Endothelial cell of umbilical vein (primary cell): ENCODE results near the gene DYRK1A. TPM values are rescaled to one million over a fixed set of nuclear protein-coding genes. Genes with fewer than 3 reads are reported as not detected.

Source experiments
- BruUV-seq: library from RNA; stranded (reverse); fragments of 400-500 nt; replicated peaks from 2 replicates; lab custom pipeline; 2021; lab: Mats Ljungman, UMichigan
- CTCF ChIA-PET: fragments of 300-600, 350-600 bp; sonication (Branson Sonifier 250); formaldehyde crosslinking; loops from one replicate; lab custom pipeline; 2021; ENCODE audit warnings: antibody characterized with exemption, inconsistent platforms; lab: Charles Lee
- POLR2A ChIA-PET: fragments of 300-600, 350-600 bp; sonication (Branson Sonifier 250); formaldehyde crosslinking; loops from one replicate; lab custom pipeline; 2021; ENCODE audit warnings: antibody characterized with exemption, inconsistent platforms; lab: Charles Lee
- DNase-seq: peaks from one replicate; pipeline ENCODE4 v3.0.0-alpha.2; 2011; ENCODE audit warnings: low read depth, low spot score
- FAIRE-seq: peaks from 2 replicates; lab custom pipeline; 2011; peaks lifted over from hg19 to GRCh38; lab: Jason Lieb, UNC
- H2AFZ ChIP-seq: 2 replicates; pipeline ENCODE4 v1.6.0; 2012; ENCODE audit warnings: low read depth, low read length, control low read depth, inconsistent platforms
- H3K27ac ChIP-seq: 2 replicates; pipeline ENCODE4 v1.5.1; 2011; ENCODE audit warnings: low read depth, mild to moderate bottlenecking, control low read depth, low read length, moderate library complexity; ENCODE audit not compliant: insufficient read depth
- H3K27me3 ChIP-seq, 2 experiments: 2 replicates each; pipeline versions ENCODE4 v1.6.0 to v1.6.1; 2011; ENCODE audit warnings: low read length in 2 of 2, mixed read lengths in 1 of 2; ENCODE audit not compliant: control insufficient read depth in 2 of 2, insufficient read depth in 2 of 2
- H3K36me3 ChIP-seq, 2 experiments: 2 replicates in 1 of 2; 3 replicates in 1 of 2; pipeline ENCODE4 v1.5.1; 2011; ENCODE audit warnings: low read length in 2 of 2, mild to moderate bottlenecking in 1 of 2, moderate library complexity in 1 of 2; ENCODE audit not compliant: control insufficient read depth in 2 of 2, insufficient read depth in 2 of 2; ENCODE audit errors: extremely low read depth in 1 of 2
- H3K4me1 ChIP-seq: 3 replicates; pipeline ENCODE4 v1.5.1; 2011; ENCODE audit warnings: mild to moderate bottlenecking, low read length; ENCODE audit not compliant: control insufficient read depth, insufficient read depth; ENCODE audit errors: extremely low read depth
- H3K4me2 ChIP-seq: 2 replicates; pipeline ENCODE4 v1.6.1; 2011; ENCODE audit warnings: low read length, control low read depth, mixed read lengths; ENCODE audit not compliant: insufficient read depth
- H3K4me3 ChIP-seq, 3 experiments: fragments of 200-600 bp in 1 of 3; sonication (generic), shearing (Covaris generic) in 1 of 3; replicated peaks in 1 of 3; 2 replicates each; pipeline ENCODE4 v1.5.1; 2011 to 2016; ENCODE audit warnings: control low read depth in 3 of 3, low read length in 3 of 3, mild to moderate bottlenecking in 2 of 3, inconsistent platforms in 1 of 3, low read depth in 1 of 3, moderate library complexity in 1 of 3; ENCODE audit not compliant: insufficient read depth in 1 of 3
- H3K79me2 ChIP-seq: 2 replicates; pipeline ENCODE4 v1.6.0; 2012; ENCODE audit warnings: low read length, inconsistent platforms; ENCODE audit not compliant: control insufficient read depth, insufficient read depth
- H3K9ac ChIP-seq: replicated peaks from 2 replicates; pipeline ENCODE3; 2011; ENCODE audit warnings: low read length, control low read depth; ENCODE audit not compliant: insufficient read depth; ENCODE audit errors: extremely low read depth
- H3K9me1 ChIP-seq: replicated peaks from 3 replicates; pipeline ENCODE4 v1.6.0; 2011; ENCODE audit warnings: mild to moderate bottlenecking, low read length; ENCODE audit not compliant: control insufficient read depth, insufficient read depth; ENCODE audit errors: extremely low read depth
- H3K9me3 ChIP-seq: replicated peaks from 2 replicates; pipeline ENCODE4 v1.5.1; 2012; ENCODE audit warnings: low read length, inconsistent platforms; ENCODE audit not compliant: control insufficient read depth, insufficient read depth
- H4K20me1 ChIP-seq: replicated peaks from 2 replicates; pipeline ENCODE3; 2011; ENCODE audit warnings: mild to moderate bottlenecking, low read length; ENCODE audit not compliant: control insufficient read depth, insufficient read depth; ENCODE audit errors: extremely low read depth
- EZH2 ChIP-seq: IDR thresholded peaks from 2 replicates; pipeline ENCODE4 v1.6.1; 2012; ENCODE audit warnings: borderline replicate concordance, low read depth, mild to moderate bottlenecking, moderate library complexity, low read length, inconsistent platforms; ENCODE audit not compliant: severe bottlenecking
- FOS ChIP-seq: IDR thresholded peaks from 2 replicates; pipeline ENCODE4 v1.6.1; 2011; ENCODE audit warnings: mild to moderate bottlenecking, low read length, moderate library complexity, borderline replicate concordance; ENCODE audit not compliant: insufficient read depth
- GATA2 ChIP-seq: IDR thresholded peaks from 2 replicates; pipeline ENCODE4 v1.7.0; 2011; ENCODE audit warnings: low read depth, mild to moderate bottlenecking, moderate library complexity, mixed read lengths, low read length; ENCODE audit not compliant: insufficient read length, insufficient read depth
- JUN ChIP-seq: IDR thresholded peaks from 2 replicates; pipeline ENCODE4 v1.6.1; 2011; ENCODE audit warnings: borderline replicate concordance, low read depth; ENCODE audit not compliant: insufficient read length, insufficient read depth
- MYC ChIP-seq: IDR thresholded peaks from one replicate; pipeline ENCODE4 v1.6.1; 2011; ENCODE audit warnings: mild to moderate bottlenecking, low read depth, low read length
- POLR2A ChIP-seq: IDR thresholded peaks from 2 replicates; pipeline ENCODE4 v1.6.1; 2012; ENCODE audit warnings: low read depth, mild to moderate bottlenecking, control low read depth, low read length
- POLR2AphosphoS5 ChIP-seq: IDR thresholded peaks from 2 replicates; pipeline ENCODE4 v1.6.1; 2012; ENCODE audit warnings: low read depth, mild to moderate bottlenecking, control low read depth, low read length, moderate library complexity; ENCODE audit not compliant: insufficient read depth
- dilution Hi-C: fragments of 300-500 bp; cut with MboI; formaldehyde crosslinking; loops from one replicate; pipeline ENCODE4 v1.15.0; 2019; ENCODE audit warnings: low sequenced_read_pairs; ENCODE audit not compliant: extremely low pct_ligation_motif_present
- intact Hi-C: fragments of 100-400 bp; cut with micrococcal nuclease; formaldehyde crosslinking; loops from one replicate; pipeline ENCODE4 v1.10.0; 2022
- polyA plus RNA-seq, 4 experiments: library from polyadenylated mRNA; depleted of rRNA in 3 of 4; stranded (reverse) in 3 of 4; unstranded in 1 of 4; fragments of >200 nt; gene quantifications; 2 replicates each; pipeline versions ENCODE4 v1.2.1 to v1.2.3, GENCODE V29; 2011 to 2012; ENCODE audit warnings: missing spikeins in 1 of 4
- total RNA-seq: library from RNA; stranded (reverse); gene quantifications from 2 replicates; pipeline ENCODE4 v1.2.3, GENCODE V29; 2021
- TF ChIP-seq, protein P1 (sequence below), 2 donors: IDR thresholded peaks; 1 replicate in 1 of 2; 2 replicates in 1 of 2; pipeline ENCODE4 v1.5.1; 2011; ENCODE audit warnings: low read length in 2 of 2, mild to moderate bottlenecking in 2 of 2, moderate library complexity in 2 of 2, control low read depth in 1 of 2, inconsistent platforms in 1 of 2, low read depth in 1 of 2; ENCODE audit not compliant: insufficient read depth in 1 of 2; ENCODE audit errors: extremely low read depth in 1 of 2
- TF ChIP-seq, protein P2 (sequence below): IDR thresholded peaks from 2 replicates; pipeline ENCODE4 v1.6.1; 2011; ENCODE audit not compliant: insufficient read depth, insufficient read length

DYRK1A gene
- total and polyA plus RNA-seq, 2 donors (not counting 3 experiments of a cell fraction or from before 2014, with no cell fraction given): 51.8 to 53.7 TPM

GRCh38 chr21:37564924-37565529 is 198.5 kb downstream of the DYRK1A start:
- Histone ChIP-seq H3K9me3 (no peaks in the 10 kb centered on the region), H3K27me3 (peaks cover 2 to 5% of the 10 kb centered on the region in 2 experiments), H3K4me3 (no peak overlapping the region), H3K4me1 (peaks cover 14% of the 10 kb centered on the region), H3K27ac (peak overlapping the region; percentile 81), H2AFZ (peak overlapping the region; percentile 58), H3K36me3 (no peaks in the 10 kb centered on the region), H3K79me2 (no peaks in the 10 kb centered on the region), H3K9me1 (no peaks in the 10 kb centered on the region), H4K20me1 (no peaks in the 10 kb centered on the region), H3K4me2 (peak overlapping the region; percentile 37), H3K9ac (peak overlapping the region; percentile 44)
- intact Hi-C loops (loop anchor here (1.0 to 5.0 kb wide), 5 partner anchors 15 to 193 kb away; no protein-coding TSS in a partner anchor), dilution Hi-C loops (no loop called here)
- FAIRE-seq (peak; percentile 57), DNase-seq (no peak)
- no peak for TF ChIP-seq POLR2AphosphoS5
- TF ChIP-seq EZH2: no peak
- no peak for TF ChIP-seq FOS
- TF ChIP-seq, protein P1, sequence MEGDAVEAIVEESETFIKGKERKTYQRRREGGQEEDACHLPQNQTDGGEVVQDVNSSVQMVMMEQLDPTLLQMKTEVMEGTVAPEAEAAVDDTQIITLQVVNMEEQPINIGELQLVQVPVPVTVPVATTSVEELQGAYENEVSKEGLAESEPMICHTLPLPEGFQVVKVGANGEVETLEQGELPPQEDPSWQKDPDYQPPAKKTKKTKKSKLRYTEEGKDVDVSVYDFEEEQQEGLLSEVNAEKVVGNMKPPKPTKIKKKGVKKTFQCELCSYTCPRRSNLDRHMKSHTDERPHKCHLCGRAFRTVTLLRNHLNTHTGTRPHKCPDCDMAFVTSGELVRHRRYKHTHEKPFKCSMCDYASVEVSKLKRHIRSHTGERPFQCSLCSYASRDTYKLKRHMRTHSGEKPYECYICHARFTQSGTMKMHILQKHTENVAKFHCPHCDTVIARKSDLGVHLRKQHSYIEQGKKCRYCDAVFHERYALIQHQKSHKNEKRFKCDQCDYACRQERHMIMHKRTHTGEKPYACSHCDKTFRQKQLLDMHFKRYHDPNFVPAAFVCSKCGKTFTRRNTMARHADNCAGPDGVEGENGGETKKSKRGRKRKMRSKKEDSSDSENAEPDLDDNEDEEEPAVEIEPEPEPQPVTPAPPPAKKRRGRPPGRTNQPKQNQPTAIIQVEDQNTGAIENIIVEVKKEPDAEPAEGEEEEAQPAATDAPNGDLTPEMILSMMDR (IDR thresholded peaks at IDR 0.05; ENCODE audit: extremely low read depth in 1 of 2, insufficient read depth in 1 of 2, low read depth in 1 of 2, low read length in 2 of 2): no peak
- no peak for TF ChIP-seq MYC
- TF ChIP-seq, protein P2, sequence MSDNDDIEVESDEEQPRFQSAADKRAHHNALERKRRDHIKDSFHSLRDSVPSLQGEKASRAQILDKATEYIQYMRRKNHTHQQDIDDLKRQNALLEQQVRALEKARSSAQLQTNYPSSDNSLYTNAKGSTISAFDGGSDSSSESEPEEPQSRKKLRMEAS: no peak
- TF ChIP-seq GATA2: no peak
- TF ChIP-seq JUN: no peak
- TF ChIP-seq POLR2A: no peak
- no TSS peak for BruUV-seq
- POLR2A ChIA-PET: interaction anchor here (0.7 to 1.7 kb wide), 5 partner anchors 10 to 69 kb away, joined by 3 to 9 read pairs (median 4); no protein-coding TSS in a partner anchor
- CTCF ChIA-PET: interaction anchor here (0.6 to 2.3 kb wide), 12 partner anchors 9 to 823 kb away, joined by 3 to 17 read pairs (median 8); no protein-coding TSS in a partner anchor
